ENCODE data around the gene KLHDC10.
"Not testable (repeated sequence)": the region's sequence is repeated elsewhere in the genome, so short reads cannot be mapped to it uniquely, and the experiment has no call there.

The KLHDC10 gene

DNA sequence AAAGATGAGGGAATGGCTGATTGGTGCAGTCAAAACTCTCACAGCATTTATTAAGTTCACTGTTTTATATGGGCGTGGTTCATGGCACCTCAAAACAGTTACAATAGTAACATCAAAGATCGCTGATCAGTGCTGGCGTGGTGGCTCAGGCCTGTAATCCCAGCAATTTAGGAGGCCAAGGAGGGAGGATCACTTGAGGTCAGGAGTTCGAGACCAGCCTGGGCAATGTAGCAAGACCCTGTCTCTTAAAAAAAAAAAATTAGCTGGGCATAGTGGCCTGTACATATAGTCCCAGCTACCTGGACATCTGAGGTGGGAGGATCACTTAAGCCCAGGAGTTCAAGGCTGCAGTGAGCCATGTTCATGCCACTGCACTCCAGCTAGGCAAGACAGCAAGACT, 48.5 kb downstream of the KLHDC10 start:
- TF ChIP-seq, protein P1, sequence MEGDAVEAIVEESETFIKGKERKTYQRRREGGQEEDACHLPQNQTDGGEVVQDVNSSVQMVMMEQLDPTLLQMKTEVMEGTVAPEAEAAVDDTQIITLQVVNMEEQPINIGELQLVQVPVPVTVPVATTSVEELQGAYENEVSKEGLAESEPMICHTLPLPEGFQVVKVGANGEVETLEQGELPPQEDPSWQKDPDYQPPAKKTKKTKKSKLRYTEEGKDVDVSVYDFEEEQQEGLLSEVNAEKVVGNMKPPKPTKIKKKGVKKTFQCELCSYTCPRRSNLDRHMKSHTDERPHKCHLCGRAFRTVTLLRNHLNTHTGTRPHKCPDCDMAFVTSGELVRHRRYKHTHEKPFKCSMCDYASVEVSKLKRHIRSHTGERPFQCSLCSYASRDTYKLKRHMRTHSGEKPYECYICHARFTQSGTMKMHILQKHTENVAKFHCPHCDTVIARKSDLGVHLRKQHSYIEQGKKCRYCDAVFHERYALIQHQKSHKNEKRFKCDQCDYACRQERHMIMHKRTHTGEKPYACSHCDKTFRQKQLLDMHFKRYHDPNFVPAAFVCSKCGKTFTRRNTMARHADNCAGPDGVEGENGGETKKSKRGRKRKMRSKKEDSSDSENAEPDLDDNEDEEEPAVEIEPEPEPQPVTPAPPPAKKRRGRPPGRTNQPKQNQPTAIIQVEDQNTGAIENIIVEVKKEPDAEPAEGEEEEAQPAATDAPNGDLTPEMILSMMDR (IDR thresholded peaks at IDR 0.05; ENCODE audit: low read depth, low read length), result no peak
- in situ Hi-C loops (cut with HindIII; ENCODE audit: low sequenced_read_pairs), result no loop called here
- no peak for DNase-seq (ENCODE audit: low read depth, low spot score)
- H3K4me3 ChIP-seq (ENCODE audit: low read depth, low read length), result no peak overlapping the region

DNA sequence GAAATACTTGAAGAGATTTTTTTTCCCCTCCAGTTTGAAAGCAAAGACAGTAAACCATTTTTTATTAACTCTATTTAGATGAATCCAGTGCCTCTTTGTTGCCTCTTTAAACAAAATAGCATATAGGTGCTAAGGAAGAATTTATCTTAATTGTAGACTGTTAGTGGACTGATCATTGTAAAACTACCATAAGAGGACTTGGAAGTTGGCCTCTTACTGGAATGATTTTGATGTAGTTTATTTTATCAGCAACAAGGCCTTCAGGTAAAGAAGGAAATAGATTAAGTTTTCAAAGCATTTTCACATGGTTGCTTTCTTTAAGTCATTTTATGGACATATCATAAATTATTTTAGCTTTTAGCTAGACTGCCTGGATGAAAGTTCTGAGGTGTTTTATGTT, 53.2 kb downstream of the KLHDC10 start:
- no peak for DNase-seq (ENCODE audit: low read depth, low spot score)
- in situ Hi-C loops (cut with HindIII; ENCODE audit: low sequenced_read_pairs), result no loop called here
- TF ChIP-seq, protein P1 (IDR thresholded peaks at IDR 0.05; ENCODE audit: low read depth, low read length), result no peak

DNA sequence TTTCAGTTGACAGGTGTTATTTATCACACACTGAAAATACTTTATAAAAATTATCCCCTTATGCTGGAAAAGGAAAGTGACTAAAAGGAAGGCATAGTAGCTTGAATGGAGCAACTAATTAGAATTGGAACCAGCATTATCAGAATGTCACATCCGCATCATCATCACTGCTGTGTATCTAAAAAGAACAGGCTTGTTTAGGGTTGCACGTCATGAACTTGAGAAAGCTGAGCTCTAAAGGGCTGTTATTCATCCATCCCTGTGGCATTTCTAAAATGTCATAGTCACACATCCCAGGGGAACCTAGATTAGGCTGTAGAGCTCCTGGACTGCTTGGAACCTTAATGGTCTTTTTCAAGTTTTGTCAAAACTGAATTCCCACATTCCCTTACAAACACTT, 54.4 kb downstream of the KLHDC10 start:
- no peak overlapping the region for H3K4me3 ChIP-seq (ENCODE audit: low read depth, low read length)
- TF ChIP-seq, protein P1 (IDR thresholded peaks at IDR 0.05; ENCODE audit: low read depth, low read length), result no peak
- in situ Hi-C loops (cut with HindIII; ENCODE audit: low sequenced_read_pairs), result no loop called here
- no peak for DNase-seq (ENCODE audit: low read depth, low spot score)

More for the DNA sequence above, 53.2 kb downstream of the KLHDC10 start:
- no peak overlapping the region for H3K4me3 ChIP-seq (ENCODE audit: low read depth, low read length)

DNA sequence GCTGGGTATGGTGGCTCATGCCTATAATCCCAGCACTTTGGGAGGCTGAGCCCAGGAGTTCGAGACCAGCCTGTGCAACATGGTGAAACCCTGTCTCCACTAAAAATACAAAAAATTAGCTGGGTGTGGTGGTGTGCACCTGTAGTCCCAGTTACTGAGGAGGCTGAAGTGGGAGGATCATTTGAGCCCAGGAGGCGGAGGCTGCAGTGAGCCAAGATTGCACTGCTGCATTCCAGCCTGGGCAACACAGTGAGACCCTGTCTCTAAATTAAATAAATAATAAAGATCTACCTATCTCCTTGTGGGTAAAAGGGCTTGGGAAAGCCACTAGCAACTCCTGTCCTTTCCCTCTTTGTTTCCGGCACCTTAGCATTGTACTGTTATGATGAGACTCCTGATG, 56.5 kb downstream of the KLHDC10 start:
- H3K4me3 ChIP-seq (ENCODE audit: low read depth, low read length); DNase-seq (ENCODE audit: low read depth, low spot score); in situ Hi-C loops (cut with HindIII; ENCODE audit: low sequenced_read_pairs): not testable (repeated sequence)

DNA sequence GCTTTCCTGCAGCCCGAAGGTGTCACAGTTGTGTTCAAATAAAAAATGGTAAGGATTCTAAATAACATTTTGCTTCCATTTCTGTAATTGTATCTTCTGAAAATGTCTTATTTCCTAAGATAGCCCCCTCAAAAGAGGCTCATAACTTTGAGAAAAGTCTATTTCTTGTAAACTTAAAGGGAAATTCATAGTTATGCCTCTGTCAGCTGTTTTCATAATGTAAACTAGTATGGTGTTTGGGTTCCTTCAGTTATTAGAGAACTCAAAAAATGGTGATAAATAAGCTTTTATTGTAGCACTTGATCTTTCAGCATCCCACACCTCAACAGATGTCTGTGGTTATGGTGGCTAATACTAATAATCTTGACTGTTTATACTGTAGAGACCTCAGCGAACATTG, 57.1 kb downstream of the KLHDC10 start:
- TF ChIP-seq, protein P1 (IDR thresholded peaks at IDR 0.05; ENCODE audit: low read depth, low read length), result no peak
- no peak for DNase-seq (ENCODE audit: low read depth, low spot score)
- no peak overlapping the region for H3K4me3 ChIP-seq (ENCODE audit: low read depth, low read length)
- in situ Hi-C loops (cut with HindIII; ENCODE audit: low sequenced_read_pairs), result no loop called here

DNA sequence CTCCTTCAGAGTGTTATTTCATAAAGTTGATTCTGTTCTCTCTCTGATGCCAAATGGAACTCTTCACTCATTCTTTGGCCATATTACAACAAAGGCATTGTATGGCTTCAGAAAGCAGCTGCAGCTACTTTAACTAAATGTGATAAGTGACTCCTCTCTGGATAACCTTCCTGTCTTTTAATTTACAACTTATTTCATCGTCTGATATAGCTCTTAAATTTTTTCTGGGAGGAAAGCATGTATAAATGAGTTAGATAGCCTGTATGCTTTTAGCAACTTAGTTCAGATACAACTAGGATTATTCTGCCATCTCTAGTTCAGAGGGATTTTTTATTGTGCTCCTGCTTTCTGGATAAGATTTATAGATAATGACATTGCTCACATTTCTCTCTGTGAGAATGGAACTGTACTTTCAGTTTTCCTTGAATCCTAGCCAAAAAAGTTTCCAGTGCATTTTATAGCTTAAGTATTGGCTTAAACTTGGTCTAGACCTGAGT, 57.5 kb downstream of the KLHDC10 start:
- no peak overlapping the region for H3K4me3 ChIP-seq (ENCODE audit: low read depth, low read length)
- in situ Hi-C loops (cut with HindIII; ENCODE audit: low sequenced_read_pairs), result no loop called here
- DNase-seq (ENCODE audit: low read depth, low spot score), result peak; percentile 53
- TF ChIP-seq, protein P1 (IDR thresholded peaks at IDR 0.05; ENCODE audit: low read depth, low read length), result no peak

DNA sequence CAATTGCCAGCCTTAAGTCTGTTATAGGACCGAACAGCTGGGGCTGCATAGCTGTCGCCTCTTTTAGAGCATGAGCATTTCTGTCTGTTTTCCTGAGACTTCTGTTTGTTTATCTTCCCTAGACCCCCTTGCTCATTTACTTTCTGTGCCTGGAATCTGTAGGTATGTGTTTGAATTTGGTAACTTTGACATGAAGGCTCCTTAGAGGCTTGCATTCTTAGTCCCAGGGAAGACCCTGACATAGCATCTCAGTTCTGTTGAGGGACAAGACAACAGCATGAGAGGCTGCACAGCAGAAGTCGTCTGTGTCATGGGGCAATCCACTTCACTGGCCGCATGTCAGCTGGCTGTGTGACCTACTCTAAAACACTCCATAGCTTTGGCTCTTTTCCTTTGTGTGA, 58.7 kb downstream of the KLHDC10 start:
- TF ChIP-seq, protein P1 (IDR thresholded peaks at IDR 0.05; ENCODE audit: low read depth, low read length), result no peak
- in situ Hi-C loops (cut with HindIII; ENCODE audit: low sequenced_read_pairs), result no loop called here
- DNase-seq (ENCODE audit: low read depth, low spot score), result no peak
- H3K4me3 ChIP-seq (ENCODE audit: low read depth, low read length), result no peak overlapping the region

All from astrocyte of the spinal cord (primary cell).